NT2/D1 (cell line): Measurements from ENCODE around the gene HDGFL2.

Experiments
- SUZ12 ChIP-seq: IDR thresholded peaks from 2 replicates; pipeline ENCODE4 v1.6.1; 2011; ENCODE audit not compliant: insufficient read length, insufficient read depth; ENCODE audit errors: extremely low read depth
- ZNF274 ChIP-seq: IDR thresholded peaks from 2 replicates; pipeline ENCODE4 v1.6.1; 2011; ENCODE audit warnings: mild to moderate bottlenecking, low read depth, low read length

- TF ChIP-seq SUZ12 = no peak
- TF ChIP-seq ZNF274 = no peak
These were observed 46.5 kb downstream of the HDGFL2 start, which contains the start of gene PLIN4 for GRCh38 chr19:4518345-4519171.
